T-helper 1 cell treated with Interleukin-12 subunit alpha and Interleukin-12 subunit beta and Interleukin-4 antibody, amounts not matched to agents 30 μg/mL and 1 μg/mL, for 36 hours (primary cell): ENCODE results near the gene IL4.
"Not testable (repeated sequence)": the region's sequence is repeated elsewhere in the genome, so short reads cannot be mapped to it uniquely, and the experiment has no call there.

Experiments
- H3K27ac Mint-ChIP-seq: one replicate; pipeline ENCODE4 v1.8.0; 2021; ENCODE audit warnings: mild to moderate bottlenecking, mixed read lengths
- H3K27me3 Mint-ChIP-seq: one replicate; pipeline ENCODE4 v1.8.0; 2021; ENCODE audit warnings: low read depth, mixed read lengths
- H3K36me3 Mint-ChIP-seq: one replicate; pipeline ENCODE4 v1.8.0; 2021; ENCODE audit warnings: low read depth, mixed read lengths
- H3K4me1 Mint-ChIP-seq: one replicate; pipeline ENCODE4 v1.8.0; 2021; ENCODE audit warnings: low read depth, mixed read lengths
- H3K4me3 Mint-ChIP-seq: one replicate; pipeline ENCODE4 v1.8.0; 2021; ENCODE audit warnings: mild to moderate bottlenecking, moderate library complexity, mixed read lengths
- H3K9me3 Mint-ChIP-seq: one replicate; pipeline ENCODE4 v1.8.0; 2021; ENCODE audit warnings: mixed read lengths

IL4 gene

GRCh38 chr5:132673939-132674630, at the start of gene IL4:
TSS of gene IL4 (plus strand) at chr5:132673989. CDS start at chr5:132674051, 62 bp downstream.
- Mint-ChIP-seq H3K27ac (peak within 1 kb of the TSS; percentile 88), H3K4me3 (peak within 1 kb of the TSS; percentile 43), H3K9me3 (peaks cover 5% of the 10 kb centered on the region), H3K27me3 (no peaks in the 10 kb centered on the region), H3K36me3 (peaks cover 4% of the 10 kb centered on the region), H3K4me1 (peaks cover 36% of the 10 kb centered on the region)

DNA sequence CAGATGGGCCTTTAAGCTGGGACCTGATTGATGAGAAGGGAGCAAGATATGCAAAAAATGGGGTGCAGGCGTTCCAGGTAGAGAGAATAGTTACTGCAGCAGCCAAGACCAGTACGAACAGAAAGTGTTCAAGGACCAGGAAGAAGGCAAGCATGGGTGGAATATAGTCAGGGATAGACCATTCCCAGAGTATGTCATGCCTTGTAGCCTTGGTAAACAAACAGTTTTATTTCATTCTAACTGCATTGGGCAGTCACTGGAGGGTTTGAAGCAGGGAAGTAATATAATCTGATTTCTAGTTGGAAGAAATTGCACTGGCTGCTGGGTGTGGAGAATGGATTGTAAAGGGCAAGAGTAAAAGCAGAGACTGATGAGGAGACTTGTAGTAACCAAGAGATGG, 46.3 kb upstream of the IL4 start:
- no peaks in the 10 kb centered on the region for H3K27me3 Mint-ChIP-seq
- H3K4me3 Mint-ChIP-seq, result peak overlapping the region; percentile 5
- peak overlapping the region; percentile 71 for H3K27ac Mint-ChIP-seq
- H3K4me1 Mint-ChIP-seq, result peaks cover 51% of the 10 kb centered on the region
- peaks cover 45% of the 10 kb centered on the region for H3K36me3 Mint-ChIP-seq
- no peaks in the 10 kb centered on the region for H3K9me3 Mint-ChIP-seq

DNA sequence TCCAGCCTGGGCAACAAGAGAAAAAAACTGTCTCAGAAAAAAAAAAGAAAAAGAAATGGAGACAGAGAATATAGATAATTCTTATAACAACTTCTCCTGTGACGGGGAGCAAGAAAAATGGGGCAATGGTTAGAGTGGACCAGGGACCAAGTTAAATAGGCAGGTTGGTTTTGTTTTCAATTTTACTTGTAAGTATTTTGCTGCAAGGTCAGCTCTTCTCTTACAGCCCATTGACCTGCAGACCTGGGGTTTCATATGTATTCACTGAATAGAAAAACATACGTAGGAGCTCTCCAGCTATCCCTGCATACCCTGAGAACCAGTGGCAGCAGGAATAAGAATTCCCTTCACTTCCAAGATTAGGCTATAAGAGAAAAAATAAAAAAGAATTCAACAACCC, 45.0 kb upstream of the IL4 start:
- H3K4me1 Mint-ChIP-seq, result peaks cover 39% of the 10 kb centered on the region
- H3K27me3 Mint-ChIP-seq, result no peaks in the 10 kb centered on the region
- peak overlapping the region; percentile 90 for H3K27ac Mint-ChIP-seq
- no peak overlapping the region for H3K4me3 Mint-ChIP-seq
- no peaks in the 10 kb centered on the region for H3K9me3 Mint-ChIP-seq
- peaks cover 33% of the 10 kb centered on the region for H3K36me3 Mint-ChIP-seq

GRCh38 chr5:132629230-132629944, 44.4 kb upstream of the IL4 start:
- H3K36me3 Mint-ChIP-seq, result peaks cover 35% of the 10 kb centered on the region

GRCh38 chr5:132633587-132633986, 40.2 kb upstream of the IL4 start:
- not testable (repeated sequence) for H3K27ac Mint-ChIP-seq, H3K9me3 Mint-ChIP-seq, H3K27me3 Mint-ChIP-seq, H3K4me3 Mint-ChIP-seq
- H3K36me3 Mint-ChIP-seq, result peaks cover 38% of the 10 kb centered on the region
- peaks cover 60% of the 10 kb centered on the region for H3K4me1 Mint-ChIP-seq

More at GRCh38 chr5:132629230-132629944, 44.4 kb upstream of the IL4 start:
- peaks cover 38% of the 10 kb centered on the region for H3K4me1 Mint-ChIP-seq
- H3K27ac Mint-ChIP-seq, result peak overlapping the region; percentile 90
- H3K9me3 Mint-ChIP-seq, result no peaks in the 10 kb centered on the region
- peak overlapping the region; percentile 33 for H3K4me3 Mint-ChIP-seq
- no peaks in the 10 kb centered on the region for H3K27me3 Mint-ChIP-seq

DNA sequence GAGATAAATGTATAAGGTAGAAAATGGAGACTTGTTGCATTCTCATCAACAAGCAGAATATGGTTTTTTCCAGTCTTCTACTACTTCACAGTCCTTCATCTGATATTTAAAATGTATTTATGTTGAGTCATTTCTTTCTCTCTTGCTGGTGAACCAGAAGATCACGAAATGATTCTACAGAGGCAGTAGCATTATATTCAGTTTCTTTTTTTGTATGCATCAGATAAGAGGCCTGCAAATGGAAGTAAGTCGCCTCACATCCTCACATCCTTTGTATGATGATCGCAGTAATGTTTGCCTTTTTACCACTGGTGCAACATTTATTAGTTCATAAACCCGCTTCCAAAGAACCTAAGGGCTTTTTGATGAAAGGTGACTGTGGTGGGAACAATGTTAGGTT, 37.9 kb upstream of the IL4 start:
- Mint-ChIP-seq H3K36me3 (peaks cover 34% of the 10 kb centered on the region), H3K9me3 (no peaks in the 10 kb centered on the region), H3K27ac (peak overlapping the region; percentile 88), H3K4me3 (peak overlapping the region; percentile 30), H3K27me3 (no peaks in the 10 kb centered on the region), H3K4me1 (peaks cover 64% of the 10 kb centered on the region)

- no peaks in the 10 kb centered on the region for H3K27me3 Mint-ChIP-seq
- peak overlapping the region; percentile 90 for H3K27ac Mint-ChIP-seq
- peaks cover 68% of the 10 kb centered on the region for H3K4me1 Mint-ChIP-seq
- no peaks in the 10 kb centered on the region for H3K9me3 Mint-ChIP-seq
- H3K36me3 Mint-ChIP-seq, result peaks cover 29% of the 10 kb centered on the region
- no peak overlapping the region for H3K4me3 Mint-ChIP-seq
Observed at GRCh38 chr5:132637241-132637640, 36.5 kb upstream of the IL4 start.

- H3K36me3 Mint-ChIP-seq, result peaks cover 36% of the 10 kb centered on the region
- peak overlapping the region; percentile 81 for H3K27ac Mint-ChIP-seq
- H3K4me3 Mint-ChIP-seq, result no peak overlapping the region
- H3K4me1 Mint-ChIP-seq, result peaks cover 80% of the 10 kb centered on the region
- H3K9me3 Mint-ChIP-seq, result no peaks in the 10 kb centered on the region
- H3K27me3 Mint-ChIP-seq, result no peaks in the 10 kb centered on the region
Observed at GRCh38 chr5:132639706-132640130, 34.1 kb upstream of the IL4 start.

GRCh38 chr5:132640613-132641012, 33.2 kb upstream of the IL4 start:
- peak overlapping the region; percentile 22 for H3K4me3 Mint-ChIP-seq
- H3K4me1 Mint-ChIP-seq, result peaks cover 80% of the 10 kb centered on the region
- peak overlapping the region; percentile 81 for H3K27ac Mint-ChIP-seq
- no peaks in the 10 kb centered on the region for H3K27me3 Mint-ChIP-seq
- no peaks in the 10 kb centered on the region for H3K9me3 Mint-ChIP-seq
- peaks cover 42% of the 10 kb centered on the region for H3K36me3 Mint-ChIP-seq

DNA sequence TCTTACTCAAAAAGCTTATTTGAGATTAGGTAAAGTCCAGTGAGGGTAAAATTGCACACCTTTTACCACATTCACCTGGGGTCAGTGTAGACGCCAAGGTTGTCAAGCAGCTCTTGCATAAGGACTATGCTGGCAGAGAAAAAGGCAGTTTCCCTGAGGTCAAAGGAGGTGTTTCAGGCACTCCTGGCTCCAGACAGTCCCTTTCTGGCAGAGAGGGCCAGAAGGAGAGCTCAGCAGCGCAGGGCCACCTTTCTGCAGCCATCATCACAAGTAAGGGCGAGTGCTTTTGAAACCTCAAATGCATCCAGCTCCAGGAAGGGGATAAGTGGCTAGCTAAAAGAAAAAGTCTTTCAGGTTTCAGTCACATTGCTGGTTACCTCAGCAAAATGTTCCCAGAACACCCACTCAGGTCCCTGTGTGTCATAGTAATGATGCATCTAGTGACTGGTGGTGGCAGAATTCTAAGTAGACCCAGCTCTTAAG, 32.5 kb upstream of the IL4 start:
- Mint-ChIP-seq H3K27ac (peak overlapping the region; percentile 81), H3K27me3 (no peaks in the 10 kb centered on the region), H3K4me1 (peaks cover 73% of the 10 kb centered on the region), H3K4me3 (peak overlapping the region; percentile 22), H3K36me3 (peaks cover 44% of the 10 kb centered on the region), H3K9me3 (no peaks in the 10 kb centered on the region)

DNA sequence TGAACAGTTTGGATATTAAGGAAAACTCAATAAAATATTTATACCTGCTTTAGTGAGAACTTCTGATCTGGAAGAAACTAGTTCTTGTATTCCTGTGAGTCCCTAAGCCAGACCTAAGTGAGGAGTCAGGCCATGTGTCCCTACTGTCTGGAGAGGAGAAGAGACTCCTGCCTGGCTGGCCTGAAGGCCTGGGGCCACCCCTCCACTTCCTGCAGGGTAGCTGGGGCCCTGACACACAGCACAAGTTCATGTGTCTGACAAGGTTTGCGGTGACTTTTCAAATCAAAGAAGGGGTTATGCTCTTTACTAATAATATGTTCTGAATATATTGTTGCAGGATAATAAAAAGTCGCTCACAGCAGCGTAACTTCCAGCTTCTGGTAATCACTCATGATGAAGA, 31.9 kb upstream of the IL4 start:
- no peaks in the 10 kb centered on the region for H3K27me3 Mint-ChIP-seq
- H3K9me3 Mint-ChIP-seq, result no peaks in the 10 kb centered on the region
- peaks cover 70% of the 10 kb centered on the region for H3K4me1 Mint-ChIP-seq
- no peak overlapping the region for H3K4me3 Mint-ChIP-seq
- H3K36me3 Mint-ChIP-seq, result peaks cover 50% of the 10 kb centered on the region
- H3K27ac Mint-ChIP-seq, result peak overlapping the region; percentile 81

DNA sequence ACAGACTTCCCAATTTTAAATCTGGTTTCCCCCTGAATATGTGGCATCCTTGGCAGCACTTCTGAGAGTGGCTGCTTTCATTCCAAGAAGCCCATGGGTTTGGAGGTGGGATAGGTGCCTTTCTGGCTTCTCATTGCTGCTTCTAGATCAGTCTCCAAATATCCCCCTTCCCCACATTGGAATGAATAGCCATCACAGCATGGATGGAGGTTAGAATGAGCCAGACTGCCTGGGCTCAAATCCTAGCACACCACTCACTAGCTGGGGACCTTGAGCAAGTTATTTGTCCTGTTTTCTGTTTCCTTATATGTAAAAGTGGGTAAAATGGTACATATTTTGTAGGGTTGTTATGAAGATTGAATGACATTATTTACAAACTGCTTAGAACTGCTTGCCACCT, 29.6 kb upstream of the IL4 start:
- Mint-ChIP-seq H3K27me3 (no peaks in the 10 kb centered on the region), H3K4me3 (no peak overlapping the region), H3K4me1 (peaks cover 52% of the 10 kb centered on the region), H3K27ac (no peak overlapping the region), H3K36me3 (peaks cover 53% of the 10 kb centered on the region), H3K9me3 (peaks cover 15% of the 10 kb centered on the region)

GRCh38 chr5:132646583-132647266, 27.1 kb upstream of the IL4 start:
- Mint-ChIP-seq H3K9me3 (peaks cover 15% of the 10 kb centered on the region), H3K4me1 (peaks cover 27% of the 10 kb centered on the region), H3K4me3 (no peak overlapping the region), H3K27me3 (no peaks in the 10 kb centered on the region), H3K36me3 (peaks cover 55% of the 10 kb centered on the region), H3K27ac (no peak overlapping the region)

GRCh38 chr5:132647473-132647872, 26.3 kb upstream of the IL4 start:
- H3K4me3 Mint-ChIP-seq, result no peak overlapping the region
- H3K4me1 Mint-ChIP-seq, result peaks cover 21% of the 10 kb centered on the region
- no peaks in the 10 kb centered on the region for H3K27me3 Mint-ChIP-seq
- no peak overlapping the region for H3K27ac Mint-ChIP-seq
- H3K36me3 Mint-ChIP-seq, result peaks cover 49% of the 10 kb centered on the region
- peaks cover 15% of the 10 kb centered on the region for H3K9me3 Mint-ChIP-seq
